Measurements from ENCODE around the gene PXK.
A peak's percentile ranks its signal among the peaks of the same experiment; 100 is the strongest.

Gene PXK

GRCh38 chr3:58346368-58346767 is 13.7 kb downstream of the PXK start:
- no peak for DNase-seq

GRCh38 chr3:58347984-58348383 is 15.3 kb downstream of the PXK start:
- DNase-seq = no peak

DNA sequence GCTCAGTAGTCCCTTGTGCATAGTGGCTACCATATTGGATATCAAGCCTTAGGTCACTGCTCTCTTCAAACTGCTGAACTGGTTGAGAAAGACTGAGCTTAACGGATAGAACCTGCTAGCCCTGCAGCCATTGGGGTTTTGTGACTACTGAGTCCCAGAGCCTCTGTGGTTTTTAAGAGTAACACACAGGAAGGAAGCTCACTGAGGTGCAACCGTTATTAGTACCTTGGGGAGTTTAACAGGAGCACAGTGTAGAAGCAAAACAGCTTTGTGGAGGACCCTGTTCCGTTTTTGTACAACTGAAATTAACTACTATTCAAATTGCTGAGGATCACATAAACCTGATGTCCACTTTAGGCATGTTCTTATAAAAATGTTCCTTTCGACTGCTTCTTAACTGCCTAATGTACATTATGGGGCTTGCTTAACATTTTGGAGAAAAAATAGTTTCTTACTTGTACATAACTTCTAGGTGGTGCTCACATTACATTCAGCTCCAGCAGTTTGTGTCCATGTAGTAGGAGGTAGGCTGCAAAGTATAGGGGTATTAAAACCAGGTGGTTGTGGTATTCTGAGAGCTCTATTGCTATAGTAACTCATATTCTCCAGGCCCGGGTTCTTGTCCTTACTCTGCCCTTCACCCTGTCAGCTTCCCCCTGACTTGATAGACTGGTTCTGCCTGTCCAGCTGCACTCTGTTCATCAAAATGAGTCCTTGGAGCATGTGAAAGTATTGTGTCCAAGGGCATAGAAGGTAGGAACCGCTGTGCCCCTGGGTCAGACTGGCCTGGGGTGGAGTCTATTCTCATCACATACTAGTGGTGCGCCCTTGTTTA is 17.3 kb downstream of the PXK start:
- no peak for DNase-seq

DNA sequence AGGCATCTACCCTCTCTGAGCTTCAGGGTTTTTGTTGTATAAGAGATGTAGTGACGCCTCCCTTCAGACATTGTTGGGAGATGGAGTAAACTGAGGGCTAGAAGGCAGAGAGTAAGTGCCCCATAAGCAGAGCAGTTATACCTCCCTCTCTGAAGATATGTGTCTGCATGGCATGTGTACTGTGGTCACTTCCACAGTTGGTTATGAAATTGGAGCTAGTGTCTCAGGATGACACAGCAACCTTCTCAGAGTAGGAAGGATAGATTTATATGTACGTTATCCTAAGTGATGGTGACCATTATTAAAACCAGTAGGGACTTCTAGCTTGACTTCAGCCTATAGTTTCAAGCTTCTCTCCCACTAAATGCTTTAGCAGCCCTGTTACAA is 17.9 kb downstream of the PXK start:
- no peak for DNase-seq

DNA sequence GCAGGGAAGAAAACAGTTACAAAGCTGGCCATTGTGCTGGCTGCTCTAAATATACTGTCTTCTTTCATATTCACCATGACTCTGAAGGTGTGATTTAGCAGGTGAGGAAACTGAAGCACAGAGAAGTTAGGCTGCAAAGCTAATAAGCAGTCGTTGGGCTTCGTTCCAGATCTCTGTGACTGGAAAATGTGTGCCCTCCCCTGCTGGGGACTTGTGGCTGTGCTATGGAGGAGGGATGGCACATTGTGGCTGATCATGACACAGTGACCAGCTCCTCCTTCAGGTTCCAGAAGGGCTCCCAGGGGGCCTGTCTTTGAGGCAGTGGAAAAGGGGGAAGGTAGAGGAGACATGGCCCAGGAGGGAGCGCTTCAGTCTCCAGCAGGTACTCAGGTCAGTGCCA is 19.2 kb downstream of the PXK start:
- no peak for DNase-seq

DNA sequence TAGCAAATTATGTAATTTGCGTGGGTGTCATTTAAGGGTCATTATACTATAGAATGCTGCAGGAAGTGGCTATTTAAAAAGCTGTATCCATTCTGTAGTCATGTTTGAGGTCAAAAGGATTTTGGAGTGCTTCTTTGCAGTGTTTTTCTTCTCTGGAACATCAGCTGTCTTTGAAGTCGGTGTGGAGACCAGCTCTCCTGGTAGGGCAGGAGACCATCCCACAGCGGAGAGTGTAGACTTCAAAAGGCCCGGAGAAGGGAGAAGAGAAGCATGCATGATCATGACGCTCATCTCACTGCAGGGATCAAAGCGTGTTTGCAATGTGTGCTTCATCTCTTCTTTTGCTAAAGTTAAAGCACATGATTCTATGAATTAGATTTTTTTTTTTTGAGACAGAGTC is 19.9 kb downstream of the PXK start:
- DNase-seq = no peak

DNA sequence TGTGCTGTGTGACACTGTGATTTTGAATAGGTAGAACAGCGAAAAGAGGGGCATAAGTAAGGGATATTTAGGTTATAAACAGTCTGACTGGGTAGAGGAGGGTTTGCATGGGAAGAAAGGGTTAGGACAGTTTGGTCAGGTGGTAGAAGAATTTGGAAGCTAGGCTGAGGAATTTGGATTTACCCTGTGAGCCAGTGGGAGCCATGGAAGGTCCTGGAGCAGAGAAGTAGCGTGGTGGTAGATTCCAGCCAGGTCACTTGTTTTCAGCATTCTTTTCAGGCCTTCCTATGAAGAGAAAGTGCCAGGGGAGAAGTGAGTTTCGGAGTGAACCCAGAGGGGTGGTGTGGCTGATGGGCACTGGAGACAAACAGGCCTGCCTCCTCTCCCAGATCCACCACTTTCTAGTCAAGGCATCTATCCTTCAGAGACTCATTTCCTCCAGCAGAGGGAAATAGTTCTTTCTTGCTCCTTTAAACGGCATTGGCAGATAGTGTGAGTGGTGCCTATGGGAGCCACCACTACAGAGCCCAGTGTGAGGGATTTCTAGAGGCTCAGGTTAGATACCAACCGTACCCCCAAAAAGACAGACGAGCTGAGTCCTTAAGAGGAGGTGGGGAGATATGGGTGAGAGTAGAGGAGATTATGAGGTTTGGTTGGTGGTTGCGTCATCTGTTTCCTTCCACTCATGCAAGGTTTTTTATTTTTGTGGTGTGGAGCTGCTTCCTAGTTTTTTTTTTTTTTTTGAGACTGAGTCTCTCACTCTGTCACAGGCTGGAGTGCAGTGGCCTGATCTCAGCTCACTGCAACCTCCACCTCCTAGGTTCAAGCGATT is 21.2 kb downstream of the PXK start:
- DNase-seq = no peak

- no peak for DNase-seq
Measured at GRCh38 chr3:58355179-58355578, 22.5 kb downstream of the PXK start.

DNA sequence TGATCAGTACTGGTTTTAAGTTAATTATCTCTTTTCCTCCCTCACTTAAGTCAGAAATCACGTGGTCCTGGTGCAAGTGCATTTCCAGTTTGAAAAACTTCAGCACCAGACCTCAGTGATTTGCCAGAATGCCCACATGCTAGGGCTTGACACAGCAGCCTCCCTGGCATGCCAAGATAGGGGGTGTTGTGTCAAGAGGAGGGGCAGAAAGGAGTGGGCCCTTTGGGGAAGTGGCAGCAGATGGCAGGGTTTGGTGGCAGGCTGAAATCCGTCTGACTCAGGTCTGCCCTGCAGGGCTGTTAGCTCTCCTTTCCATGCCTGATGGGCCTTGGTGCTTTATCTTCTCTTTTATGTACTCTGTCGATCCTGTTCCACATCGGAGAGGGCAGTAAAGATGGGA is 23.4 kb downstream of the PXK start:
- DNase-seq = peak in 6 of 56 donors; percentile 6 to 22 (median 12)

DNA sequence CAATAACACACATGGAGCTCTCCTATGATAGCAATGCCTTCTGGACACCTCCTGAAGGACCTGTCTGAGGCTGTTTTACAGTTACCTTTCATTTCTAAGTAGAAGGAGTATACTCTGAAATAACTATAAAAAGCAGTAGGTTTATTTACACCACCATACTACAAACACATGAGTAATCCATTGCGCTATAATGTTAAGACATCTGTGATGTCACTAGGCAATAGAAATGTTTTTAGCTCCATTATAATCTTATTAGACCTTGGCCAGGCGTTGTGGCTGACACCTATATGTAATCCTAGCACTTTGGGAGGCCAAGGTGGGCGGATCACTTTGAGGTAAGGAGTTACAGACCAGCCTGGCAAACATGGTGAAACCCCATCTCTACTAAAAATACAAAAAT is 24.7 kb downstream of the PXK start:
- no peak for DNase-seq

- no peak for DNase-seq
Measured at GRCh38 chr3:58358092-58358491, 25.4 kb downstream of the PXK start.

DNA sequence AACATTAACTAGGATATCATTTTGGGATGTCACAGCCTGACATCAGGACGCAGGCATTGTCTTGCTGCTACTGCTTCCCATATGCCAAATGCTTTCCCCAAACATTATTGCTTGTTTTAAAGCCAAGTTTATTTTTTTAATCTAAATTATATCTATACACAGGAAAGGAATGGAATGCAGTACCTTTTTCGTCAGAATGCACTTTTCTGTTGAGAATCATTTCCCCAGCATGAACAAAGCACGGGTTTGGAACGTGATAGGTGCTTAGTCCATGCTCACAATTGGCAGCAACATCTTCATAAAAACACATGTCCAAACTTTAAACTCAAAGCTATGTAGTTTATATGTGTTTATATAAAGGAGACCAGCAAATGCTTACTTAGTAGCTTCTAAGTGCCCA is 26.1 kb downstream of the PXK start:
- no peak for DNase-seq

GRCh38 chr3:58359621-58360020 is 26.9 kb downstream of the PXK start:
- no peak for DNase-seq

- DNase-seq = no peak
Measured at GRCh38 chr3:58361866-58362265, 29.2 kb downstream of the PXK start.

DNA sequence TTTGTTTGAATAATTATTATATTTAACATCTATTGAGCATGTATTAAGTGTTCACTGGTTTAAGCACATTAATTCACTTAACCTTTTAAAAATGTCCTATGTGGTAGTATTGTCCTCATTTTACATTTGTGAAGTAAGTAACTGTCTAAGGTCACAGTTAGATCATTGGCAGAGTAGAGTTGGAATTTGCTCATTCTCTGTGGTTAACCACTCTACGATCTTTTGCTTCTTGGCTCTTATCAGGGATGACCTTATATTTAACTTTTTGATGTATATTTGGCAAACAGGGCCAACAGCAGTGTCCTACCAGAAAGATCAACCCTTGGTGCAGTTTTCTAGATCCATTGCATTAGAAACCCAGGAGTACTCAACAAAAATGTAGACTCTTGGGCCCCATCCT is 34.0 kb downstream of the PXK start:
- no peak for DNase-seq

GRCh38 chr3:58369038-58369437 is 36.3 kb downstream of the PXK start:
- DNase-seq = no peak

DNA sequence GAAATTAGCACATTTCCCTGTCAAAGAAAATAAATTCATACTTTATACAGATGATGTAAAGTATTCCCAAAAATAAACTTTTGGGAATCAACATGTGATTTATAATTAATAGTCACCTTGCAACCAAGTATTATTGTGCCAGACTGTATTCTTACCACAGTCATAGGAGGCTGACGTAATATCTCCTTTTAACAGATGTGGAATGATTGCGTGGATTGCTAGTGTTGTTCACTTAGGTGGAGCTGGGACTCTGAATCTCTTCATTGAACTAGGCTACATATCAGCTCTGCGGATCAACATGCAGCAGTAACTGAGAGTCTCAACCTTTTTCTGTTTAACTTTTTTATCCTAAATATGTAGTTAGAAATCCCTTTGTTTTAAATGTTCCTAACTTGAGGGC is 37.2 kb downstream of the PXK start:
- no peak for DNase-seq

DNA sequence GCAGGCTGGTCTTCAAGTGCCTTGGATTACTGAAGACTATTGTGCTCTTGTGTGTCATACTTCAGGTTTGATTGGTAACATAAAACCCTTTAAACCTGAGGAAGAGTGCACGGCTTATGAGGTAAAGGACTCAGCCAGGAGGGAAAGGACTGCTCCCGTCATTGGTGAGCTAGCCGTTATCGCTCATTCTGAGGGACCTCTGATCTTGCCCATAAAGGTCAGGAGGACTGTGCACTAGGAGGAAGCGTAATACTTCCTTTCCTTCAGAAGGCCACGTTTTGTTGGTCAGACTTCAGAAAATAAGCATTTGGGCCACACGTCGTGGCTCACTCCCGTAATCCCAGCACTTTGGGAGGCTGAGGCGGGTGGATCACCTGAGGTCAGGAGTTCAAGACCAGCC is 37.7 kb downstream of the PXK start:
- no peak for DNase-seq

GRCh38 chr3:58371754-58372153 is 39.1 kb downstream of the PXK start:
- no peak for DNase-seq

DNA sequence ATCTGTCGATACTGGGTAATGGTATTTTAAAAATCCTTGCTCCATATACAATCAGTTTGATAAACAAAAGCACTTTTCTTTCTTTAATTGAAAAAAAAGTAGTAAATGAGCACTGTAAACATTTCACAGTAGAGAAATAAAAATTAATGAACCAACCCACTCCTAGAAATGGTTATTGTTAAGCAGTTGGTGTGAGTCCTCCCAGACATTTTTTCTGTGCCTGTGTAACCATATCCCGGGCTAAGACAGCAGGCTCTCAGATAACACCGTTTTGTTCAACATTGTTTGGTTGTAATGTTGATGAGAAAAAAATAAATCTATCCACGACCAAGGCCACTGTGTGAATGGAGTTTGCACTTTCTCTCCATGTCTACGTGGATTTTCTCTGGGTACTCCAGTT is 42.6 kb downstream of the PXK start:
- no peak for DNase-seq

DNA sequence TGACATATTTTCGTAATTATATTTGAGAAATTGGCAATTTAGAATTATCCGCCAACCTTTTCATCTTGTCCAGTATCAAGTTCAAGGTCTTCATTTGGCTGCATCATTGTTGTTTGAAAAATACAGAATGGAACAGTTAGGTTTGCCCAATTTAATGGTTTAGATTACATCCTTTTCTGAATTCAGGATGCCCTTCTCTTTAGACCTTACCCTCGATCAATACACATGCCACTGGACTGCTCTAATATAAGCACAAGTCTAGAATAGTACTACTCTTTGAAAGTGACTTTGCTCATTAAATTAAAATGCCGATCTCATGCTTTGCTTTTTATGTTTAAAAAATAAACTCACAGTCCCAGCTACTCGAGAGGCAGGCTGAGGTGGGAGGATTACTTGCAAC is 44.5 kb downstream of the PXK start:
- DNase-seq = no peak

GRCh38 chr3:58377750-58378149 is 45.1 kb downstream of the PXK start:
- no peak for DNase-seq

Data from amygdala (tissue), 56 donors.